Kidney epithelial cell (primary cell): ENCODE results near the gene SUGCT. TPM values are rescaled to one million over a fixed set of nuclear protein-coding genes. Genes with fewer than 3 reads are reported as not detected.

Experiments
- DNase-seq: peaks from one replicate; pipeline ENCODE4 v3.0.0-alpha.2; 2010; ENCODE audit warnings: low read depth
- H3K27me3 ChIP-seq: 2 replicates; pipeline ENCODE4 v1.6.0; 2011; ENCODE audit warnings: low read length; ENCODE audit not compliant: control insufficient read depth, insufficient read depth
- H3K36me3 ChIP-seq: 2 replicates; pipeline ENCODE4 v1.5.1; 2011; ENCODE audit warnings: low read length; ENCODE audit not compliant: control insufficient read depth, insufficient read depth
- H3K4me3 ChIP-seq: 2 replicates; pipeline ENCODE4 v1.5.1; 2011; ENCODE audit warnings: low read depth, mild to moderate bottlenecking, control low read depth, low read length
- total RNA-seq: library from RNA; depleted of rRNA; stranded (reverse); fragments of >200 nt; gene quantifications from 2 replicates; pipeline ENCODE4 v1.2.3, GENCODE V29; 2015
- TF ChIP-seq, protein P1 (sequence below): IDR thresholded peaks from 2 replicates; pipeline ENCODE4 v1.5.1; 2011; ENCODE audit warnings: mild to moderate bottlenecking, moderate library complexity, low read length, control low read depth, inconsistent platforms; ENCODE audit not compliant: insufficient read depth, poor library complexity, severe bottlenecking

SUGCT gene
- total RNA-seq, 1 donor from 2014 or later: 4.0 TPM

DNA sequence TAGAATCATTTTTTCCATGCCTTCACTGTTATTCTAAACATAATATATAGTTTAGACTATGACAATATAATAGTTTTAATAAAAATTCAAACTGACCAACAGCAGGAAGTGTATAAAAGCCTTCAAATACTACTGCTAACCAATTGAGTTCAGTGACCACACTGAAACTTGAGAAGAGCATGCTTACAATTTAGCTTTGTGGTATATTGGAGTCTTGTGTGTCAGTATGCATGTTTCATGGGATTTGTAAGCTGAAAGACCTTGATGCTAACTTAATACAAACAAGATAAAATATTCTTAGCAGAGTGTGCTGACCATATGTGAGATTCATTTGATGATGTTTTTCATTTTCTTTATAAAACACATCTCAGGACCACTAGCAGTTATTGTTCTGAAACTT is 395.5 kb downstream of the SUGCT start:
- no peaks in the 10 kb centered on the region for H3K27me3 ChIP-seq
- TF ChIP-seq, protein P1, sequence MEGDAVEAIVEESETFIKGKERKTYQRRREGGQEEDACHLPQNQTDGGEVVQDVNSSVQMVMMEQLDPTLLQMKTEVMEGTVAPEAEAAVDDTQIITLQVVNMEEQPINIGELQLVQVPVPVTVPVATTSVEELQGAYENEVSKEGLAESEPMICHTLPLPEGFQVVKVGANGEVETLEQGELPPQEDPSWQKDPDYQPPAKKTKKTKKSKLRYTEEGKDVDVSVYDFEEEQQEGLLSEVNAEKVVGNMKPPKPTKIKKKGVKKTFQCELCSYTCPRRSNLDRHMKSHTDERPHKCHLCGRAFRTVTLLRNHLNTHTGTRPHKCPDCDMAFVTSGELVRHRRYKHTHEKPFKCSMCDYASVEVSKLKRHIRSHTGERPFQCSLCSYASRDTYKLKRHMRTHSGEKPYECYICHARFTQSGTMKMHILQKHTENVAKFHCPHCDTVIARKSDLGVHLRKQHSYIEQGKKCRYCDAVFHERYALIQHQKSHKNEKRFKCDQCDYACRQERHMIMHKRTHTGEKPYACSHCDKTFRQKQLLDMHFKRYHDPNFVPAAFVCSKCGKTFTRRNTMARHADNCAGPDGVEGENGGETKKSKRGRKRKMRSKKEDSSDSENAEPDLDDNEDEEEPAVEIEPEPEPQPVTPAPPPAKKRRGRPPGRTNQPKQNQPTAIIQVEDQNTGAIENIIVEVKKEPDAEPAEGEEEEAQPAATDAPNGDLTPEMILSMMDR: no peak
- DNase-seq: no peak
- no peak overlapping the region for H3K4me3 ChIP-seq
- H3K36me3 ChIP-seq: no peaks in the 10 kb centered on the region

DNA sequence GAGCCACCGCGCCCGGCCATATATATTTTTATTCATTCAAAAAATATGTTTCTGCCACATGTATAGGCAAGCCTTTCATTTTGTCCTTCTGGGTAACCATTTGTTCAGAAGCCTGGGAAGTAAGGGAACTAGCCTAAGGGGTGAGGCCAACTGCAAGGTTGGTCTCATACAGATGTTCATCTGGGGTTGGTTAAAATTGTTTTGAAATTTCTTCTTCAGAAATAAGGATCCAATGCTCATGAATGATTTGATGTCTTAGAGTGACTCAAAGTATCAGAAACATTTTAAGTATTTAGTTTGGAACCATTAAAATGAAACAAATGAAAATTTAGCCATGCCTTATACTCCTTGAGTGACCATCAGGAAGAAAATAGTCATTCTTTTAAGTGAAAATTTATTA is 397.2 kb downstream of the SUGCT start:
- TF ChIP-seq, protein P1: no peak
- Histone ChIP-seq H3K4me3 (no peak overlapping the region), H3K27me3 (no peaks in the 10 kb centered on the region), H3K36me3 (no peaks in the 10 kb centered on the region)
- DNase-seq: no peak

DNA sequence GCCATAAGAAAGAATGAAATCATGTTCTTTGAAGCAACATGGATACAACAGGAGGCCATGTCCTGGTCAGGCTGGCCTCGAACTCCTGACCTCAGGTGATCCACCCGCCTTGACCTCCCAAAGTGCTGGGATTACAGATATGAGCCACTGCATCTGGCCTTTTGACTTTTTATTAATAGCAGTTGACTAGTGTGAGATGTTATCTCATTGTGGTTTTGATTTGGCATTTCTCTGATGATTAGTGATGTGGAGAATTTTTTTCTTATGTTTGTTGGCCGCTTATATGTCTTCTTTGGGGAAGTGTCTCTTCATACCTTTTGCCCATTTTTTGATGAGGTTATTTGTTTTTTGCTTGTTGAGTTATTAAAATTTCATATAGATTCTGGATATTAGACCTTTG is 400.9 kb downstream of the SUGCT start:
- H3K4me3 ChIP-seq: no peak overlapping the region
- TF ChIP-seq, protein P1: no peak
- H3K27me3 ChIP-seq: no peaks in the 10 kb centered on the region
- H3K36me3 ChIP-seq: no peaks in the 10 kb centered on the region
- no peak for DNase-seq

DNA sequence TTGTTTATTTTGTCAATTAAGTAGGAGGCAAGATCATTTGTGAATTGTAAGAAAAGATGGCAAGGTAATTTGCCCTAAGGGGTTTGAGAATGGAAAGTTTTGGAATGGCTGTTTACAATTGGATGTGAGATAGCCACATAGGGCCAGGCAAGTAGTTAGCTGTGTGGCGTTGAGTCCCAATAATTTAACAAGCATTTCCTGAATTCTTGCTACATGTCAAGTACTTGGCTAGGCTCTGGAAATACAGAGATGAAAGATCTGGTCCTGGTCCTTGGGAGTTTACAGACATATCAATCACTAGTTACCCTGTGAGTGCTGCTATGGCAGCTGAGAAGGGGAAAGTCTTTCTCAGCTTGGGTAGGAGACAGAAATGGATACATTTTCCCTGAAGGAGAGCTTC is 401.6 kb downstream of the SUGCT start:
- TF ChIP-seq, protein P1: no peak
- no peak for DNase-seq
- H3K36me3 ChIP-seq: no peaks in the 10 kb centered on the region

DNA sequence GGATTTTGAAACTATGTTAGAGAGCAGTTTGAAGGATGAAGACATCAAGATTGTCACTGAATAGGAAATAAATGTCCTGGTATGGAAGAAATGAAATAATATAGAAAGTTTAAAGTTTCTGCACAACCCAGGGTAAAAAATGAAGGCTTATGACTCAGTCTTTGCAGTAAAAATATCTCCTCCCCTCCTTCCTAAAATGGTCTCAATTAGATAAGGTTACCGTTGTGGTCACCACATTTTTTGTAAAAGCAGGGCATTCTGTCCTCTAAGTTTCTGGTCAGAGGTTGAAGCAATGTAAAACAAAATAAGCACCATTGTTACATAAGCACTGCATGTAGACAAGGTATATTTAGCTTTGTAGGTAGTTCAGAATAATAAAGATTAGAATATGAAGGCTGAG is 403.5 kb downstream of the SUGCT start:
- Histone ChIP-seq H3K27me3 (no peaks in the 10 kb centered on the region), H3K4me3 (no peak overlapping the region), H3K36me3 (no peaks in the 10 kb centered on the region)
- TF ChIP-seq, protein P1: no peak
- no peak for DNase-seq

More for the DNA sequence above, 401.6 kb downstream of the SUGCT start:
- Histone ChIP-seq H3K4me3 (no peak overlapping the region), H3K27me3 (no peaks in the 10 kb centered on the region)

DNA sequence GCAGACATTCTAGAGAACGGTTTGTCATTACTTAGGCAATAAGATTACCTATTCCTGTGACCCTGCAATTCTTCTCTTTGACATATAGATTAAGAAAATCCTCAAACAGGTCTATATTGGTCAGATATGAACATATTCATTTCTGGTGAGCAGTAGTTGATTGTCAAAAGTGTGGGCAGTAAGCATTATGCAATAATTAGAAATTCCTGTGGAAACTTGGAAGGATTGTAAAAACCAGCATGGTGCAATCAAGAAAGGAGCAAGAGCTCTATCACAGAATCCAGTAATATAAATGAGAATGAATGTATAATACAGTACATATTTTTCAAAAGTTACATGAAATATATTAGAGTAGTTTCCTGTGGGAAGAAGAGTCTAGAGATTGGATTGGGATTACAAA is 406.5 kb downstream of the SUGCT start:
- TF ChIP-seq, protein P1: no peak
- DNase-seq: no peak
- Histone ChIP-seq H3K27me3 (no peaks in the 10 kb centered on the region), H3K4me3 (no peak overlapping the region), H3K36me3 (no peaks in the 10 kb centered on the region)
